Measurements from ENCODE around the gene RNASEH2C. TPM values are rescaled to one million over a fixed set of nuclear protein-coding genes. Genes with fewer than 3 reads are reported as not detected.
"Not testable (repeated sequence)": the region's sequence is repeated elsewhere in the genome, so short reads cannot be mapped to it uniquely, and the experiment has no call there.

Gene RNASEH2C
- total RNA-seq (10 to 100 TPM; 17.5 to 38.4 (median 28.1) TPM), polyA plus RNA-seq (10 to 100 TPM; 39.3 to 62.3 (median 47.1) TPM)
- long read RNA-seq, donor 1, transcript RNASEH2C-201 (4 exons, 2,794 nt) = major isoform, 14 of 19 reads
- long read RNA-seq, donor 1, partial matches to known transcripts = 2 of 19 reads
- long read RNA-seq, donor 1, other reads (novel, unspliced or antisense) = 1 of 19 reads
- long read RNA-seq, donor 2, transcript RNASEH2C-203 (3 exons, 2,798 nt) = major isoform, 16 of 39 reads
- long read RNA-seq, donor 2, transcript RNASEH2C-201 (4 exons, 2,794 nt) = minor isoform, 14 of 39 reads
- long read RNA-seq, donor 2, partial matches to known transcripts = 1 of 39 reads
- long read RNA-seq, donor 2, other reads (novel, unspliced or antisense) = 3 of 39 reads

GRCh38 chr11:65720211-65720934 lies at the start of gene RNASEH2C:
RNASEH2C (minus strand) TSS chr11:65720798; CDS start chr11:65720758, 40 bp downstream.
- intact Hi-C loops (cut with DNase I) = no loop called here
- peaks cover 9 to 44% of the 10 kb centered on the region in 2 donors for H3K36me3 ChIP-seq (ENCODE audit: insufficient read depth in 1 of 2, low read depth in 1 of 2)
- peaks cover 15% of the 10 kb centered on the region for H3K4me1 ChIP-seq
- peak within 1 kb of the TSS; percentile 95 for H3K4me3 ChIP-seq
- ATAC-seq (peak; percentile 91 to 96 (median 94)), DNase-seq (peak; percentile 86 to 93)
- no peaks in the 10 kb centered on the region for H3K9me3 ChIP-seq
- peak within 1 kb of the TSS; percentile 83 for H3K27ac ChIP-seq
- H3K27me3 ChIP-seq (ENCODE audit: insufficient read depth in 3 of 3, low read length in 2 of 3) = no peaks in the 10 kb centered on the region
- 0% methylated on average over 57 to 76 of the region's 76 CpGs for WGBS, 3 donors
- TF ChIP-seq, protein P1, sequence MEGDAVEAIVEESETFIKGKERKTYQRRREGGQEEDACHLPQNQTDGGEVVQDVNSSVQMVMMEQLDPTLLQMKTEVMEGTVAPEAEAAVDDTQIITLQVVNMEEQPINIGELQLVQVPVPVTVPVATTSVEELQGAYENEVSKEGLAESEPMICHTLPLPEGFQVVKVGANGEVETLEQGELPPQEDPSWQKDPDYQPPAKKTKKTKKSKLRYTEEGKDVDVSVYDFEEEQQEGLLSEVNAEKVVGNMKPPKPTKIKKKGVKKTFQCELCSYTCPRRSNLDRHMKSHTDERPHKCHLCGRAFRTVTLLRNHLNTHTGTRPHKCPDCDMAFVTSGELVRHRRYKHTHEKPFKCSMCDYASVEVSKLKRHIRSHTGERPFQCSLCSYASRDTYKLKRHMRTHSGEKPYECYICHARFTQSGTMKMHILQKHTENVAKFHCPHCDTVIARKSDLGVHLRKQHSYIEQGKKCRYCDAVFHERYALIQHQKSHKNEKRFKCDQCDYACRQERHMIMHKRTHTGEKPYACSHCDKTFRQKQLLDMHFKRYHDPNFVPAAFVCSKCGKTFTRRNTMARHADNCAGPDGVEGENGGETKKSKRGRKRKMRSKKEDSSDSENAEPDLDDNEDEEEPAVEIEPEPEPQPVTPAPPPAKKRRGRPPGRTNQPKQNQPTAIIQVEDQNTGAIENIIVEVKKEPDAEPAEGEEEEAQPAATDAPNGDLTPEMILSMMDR (IDR thresholded peaks at IDR 0.05) = no peak

GRCh38 chr11:65767806-65768205 lies 47.2 kb upstream of the RNASEH2C start:
- H3K27me3 ChIP-seq (ENCODE audit: insufficient read depth in 3 of 3, low read length in 2 of 3); intact Hi-C loops (cut with DNase I); H3K36me3 ChIP-seq (ENCODE audit: insufficient read depth in 1 of 2, low read depth in 1 of 2); H3K4me3 ChIP-seq; ATAC-seq; H3K4me1 ChIP-seq; H3K9me3 ChIP-seq; DNase-seq; H3K27ac ChIP-seq: not testable (repeated sequence)
- 66 to 76% (median 75%) methylated on average over 5 of the region's 5 CpGs for WGBS, 3 donors

- 69 to 80% (median 76%) methylated on average over 10 of the region's 10 CpGs for WGBS, 3 donors
Measured at GRCh38 chr11:65767406-65767805, 46.8 kb upstream of the RNASEH2C start.

DNA sequence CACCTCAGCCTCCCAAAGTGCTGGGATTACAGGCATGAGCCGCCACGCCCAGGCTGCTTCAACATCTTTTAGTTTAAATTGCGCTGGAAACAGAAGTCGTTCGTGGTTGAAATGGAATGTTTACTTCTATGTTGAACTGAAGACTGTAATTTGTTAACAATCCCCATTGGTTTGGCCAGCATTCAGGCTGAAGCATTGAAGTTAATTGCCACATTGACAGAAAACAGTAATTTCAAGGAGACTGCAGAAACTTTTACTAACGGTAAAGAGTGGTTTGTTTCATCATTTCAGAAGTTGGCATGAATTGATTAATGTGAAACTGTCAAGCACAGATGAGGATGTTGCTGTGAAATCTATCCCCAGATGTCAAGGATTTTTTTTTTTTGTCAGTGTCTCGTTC lies 45.9 kb upstream of the RNASEH2C start:
- DNase-seq (no peak), ATAC-seq (no peak)
- Histone ChIP-seq H3K27ac (no peak overlapping the region), H3K27me3 (ENCODE audit: insufficient read depth in 3 of 3, low read length in 2 of 3) (no peaks in the 10 kb centered on the region), H3K9me3 (no peaks in the 10 kb centered on the region), H3K36me3 (ENCODE audit: insufficient read depth in 1 of 2, low read depth in 1 of 2) (no peaks in the 10 kb centered on the region), H3K4me3 (no peak overlapping the region), H3K4me1 (no peaks in the 10 kb centered on the region)
- TF ChIP-seq, protein P1 (IDR thresholded peaks at IDR 0.05) = no peak
- WGBS, 3 donors = 56 to 64% (median 57%) methylated on average over 7 of the region's 7 CpGs
- intact Hi-C loops (cut with DNase I) = no loop called here

More at GRCh38 chr11:65767406-65767805, 46.8 kb upstream of the RNASEH2C start:
- no peak overlapping the region for H3K27ac ChIP-seq
- DNase-seq (no peak), ATAC-seq (no peak)
- H3K27me3 ChIP-seq (ENCODE audit: insufficient read depth in 3 of 3, low read length in 2 of 3) = no peaks in the 10 kb centered on the region
- intact Hi-C loops (cut with DNase I) = no loop called here
- H3K36me3 ChIP-seq (ENCODE audit: insufficient read depth in 1 of 2, low read depth in 1 of 2) = no peaks in the 10 kb centered on the region
- no peaks in the 10 kb centered on the region for H3K4me1 ChIP-seq
- no peak overlapping the region for H3K4me3 ChIP-seq
- H3K9me3 ChIP-seq = no peaks in the 10 kb centered on the region
- TF ChIP-seq, protein P1 (IDR thresholded peaks at IDR 0.05) = no peak

- no peaks in the 10 kb centered on the region for H3K36me3 ChIP-seq (ENCODE audit: insufficient read depth in 1 of 2, low read depth in 1 of 2)
- H3K27ac ChIP-seq = no peak overlapping the region
- DNase-seq (no peak), ATAC-seq (no peak)
- H3K4me3 ChIP-seq = no peak overlapping the region
- H3K27me3 ChIP-seq (ENCODE audit: insufficient read depth in 3 of 3, low read length in 2 of 3) = peaks cover 0 to 7% (median 0%) of the 10 kb centered on the region in 3 donors
- TF ChIP-seq, protein P1 (IDR thresholded peaks at IDR 0.05) = no peak
- intact Hi-C loops (cut with DNase I) = no loop called here
- no peaks in the 10 kb centered on the region for H3K9me3 ChIP-seq
- H3K4me1 ChIP-seq = no peaks in the 10 kb centered on the region
- WGBS, 3 donors = 68 to 75% (median 71%) methylated on average over 5 of the region's 5 CpGs
Measured at GRCh38 chr11:65764434-65764833, 43.8 kb upstream of the RNASEH2C start.

- WGBS, 3 donors = 83 to 90% (median 87%) methylated on average over 11 to 29 of the region's 29 CpGs
- H3K27ac ChIP-seq; ATAC-seq; H3K9me3 ChIP-seq; H3K36me3 ChIP-seq (ENCODE audit: insufficient read depth in 1 of 2, low read depth in 1 of 2); H3K4me3 ChIP-seq; H3K27me3 ChIP-seq (ENCODE audit: insufficient read depth in 3 of 3, low read length in 2 of 3); DNase-seq; H3K4me1 ChIP-seq: not testable (repeated sequence)
- intact Hi-C loops (cut with DNase I) = loop anchor here in 1 of 2 donors (2.0 kb wide), 1 partner anchor 130 kb away; no protein-coding TSS in a partner anchor
Measured at GRCh38 chr11:65762816-65763215, 42.2 kb upstream of the RNASEH2C start.

DNA sequence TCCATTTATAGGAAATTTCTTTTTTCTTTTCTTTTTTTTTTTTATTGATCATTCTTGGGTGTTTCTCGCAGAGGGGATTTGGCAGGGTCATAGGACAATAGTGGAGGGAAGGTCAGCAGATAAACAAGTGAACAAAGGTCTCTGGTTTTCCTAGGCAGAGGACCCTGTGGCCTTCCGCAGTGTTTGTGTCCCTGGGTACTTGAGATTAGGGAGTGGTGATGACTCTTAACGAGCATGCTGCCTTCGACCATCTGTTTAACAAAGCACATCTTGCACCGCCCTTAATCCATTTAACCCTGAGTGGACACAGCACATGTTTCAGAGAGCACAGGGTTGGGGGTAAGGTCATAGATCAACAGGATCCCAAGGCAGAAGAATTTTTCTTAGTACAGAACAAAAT lies 41.6 kb upstream of the RNASEH2C start:
- not testable (repeated sequence) for H3K36me3 ChIP-seq (ENCODE audit: insufficient read depth in 1 of 2, low read depth in 1 of 2); H3K27ac ChIP-seq; H3K4me3 ChIP-seq; H3K9me3 ChIP-seq; ATAC-seq; DNase-seq; H3K4me1 ChIP-seq
- WGBS, 3 donors = 47 to 60% (median 52%) methylated on average over 5 of the region's 5 CpGs
- intact Hi-C loops (cut with DNase I) = loop anchor here in 1 of 2 donors (2.0 kb wide), 1 partner anchor 129 kb away; no protein-coding TSS in a partner anchor
- H3K27me3 ChIP-seq (ENCODE audit: insufficient read depth in 3 of 3, low read length in 2 of 3) = peaks cover 0 to 13% (median 0%) of the 10 kb centered on the region in 3 donors

All from psoas muscle (tissue), 8 donors.